Activated naive CD8-positive, alpha-beta T cell treated with anti-CD3 and anti-CD28 coated beads, Interleukin-2, amount 50 U/mL, for 24 hours (primary cell): ENCODE results near the gene MPC2.
A peak's percentile ranks its signal among the peaks of the same experiment; 100 is the strongest.

Experiments
- ATAC-seq: fragments of 150-1000 bp; cut with Tn5 transposase; one replicate; pipeline ENCODE4 v1.10.0; 2021
- DNase-seq: peaks from one replicate; pipeline ENCODE4 v3.0.0; 2021
- H3K27ac Mint-ChIP-seq: one replicate; pipeline ENCODE4 v1.8.0; 2021; ENCODE audit warnings: mild to moderate bottlenecking, mixed read lengths
- H3K27me3 Mint-ChIP-seq: one replicate; pipeline ENCODE4 v1.8.0; 2021; ENCODE audit warnings: mixed read lengths
- H3K36me3 Mint-ChIP-seq: one replicate; pipeline ENCODE4 v1.8.0; 2021; ENCODE audit warnings: low read depth, mixed read lengths
- H3K4me1 Mint-ChIP-seq: one replicate; pipeline ENCODE4 v1.8.0; 2021; ENCODE audit warnings: mixed read lengths
- H3K4me3 Mint-ChIP-seq: one replicate; pipeline ENCODE4 v1.8.0; 2021; ENCODE audit warnings: mild to moderate bottlenecking, moderate library complexity, mixed read lengths
- H3K9me3 Mint-ChIP-seq: one replicate; pipeline ENCODE4 v1.8.0; 2021; ENCODE audit warnings: mixed read lengths

MPC2 gene

DNA sequence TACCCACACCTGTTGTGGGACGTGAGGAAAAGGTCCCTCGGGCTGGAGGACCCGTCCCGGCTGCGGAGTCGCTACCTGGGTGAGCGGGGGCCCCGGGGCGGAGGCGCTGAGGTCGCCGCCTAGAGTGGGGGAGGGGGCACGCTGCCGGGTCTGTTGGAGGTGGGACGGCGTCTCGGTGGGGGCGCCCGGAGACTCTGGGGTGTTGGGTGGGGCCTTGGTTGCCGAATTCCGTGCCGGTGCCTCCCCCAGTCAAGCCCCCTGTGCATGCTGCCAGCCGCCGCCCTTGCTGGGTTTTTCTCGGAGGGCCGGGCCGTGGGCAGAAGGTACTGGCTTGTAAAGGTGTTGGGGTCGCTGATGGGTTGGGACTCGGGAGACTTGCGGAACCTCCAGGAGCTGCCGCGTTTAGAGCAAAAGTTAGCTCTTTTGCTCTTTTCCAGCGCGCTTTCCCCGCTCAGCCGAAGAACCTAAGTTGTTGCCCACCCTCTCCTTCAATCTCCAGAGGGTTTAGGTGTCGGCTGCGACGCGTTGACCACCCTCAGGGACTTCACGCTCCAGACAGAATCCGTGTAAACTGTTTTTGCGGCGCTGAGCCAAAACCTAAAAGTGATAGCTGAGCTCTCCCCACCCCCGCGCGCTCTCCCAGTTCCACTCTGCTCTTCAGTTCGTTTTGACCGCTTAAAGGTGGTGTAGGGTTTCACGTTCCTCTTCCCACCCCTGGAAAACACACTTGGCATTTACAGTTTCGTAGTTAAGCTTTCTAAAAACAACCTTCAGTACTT lies at the start of gene MPC2:
TSS of gene MPC2 (minus strand) at position 143 of the 779 bp plus-strand sequence. CDS start 1,231 bp downstream, outside the sequence.
- peaks cover 40% of the 10 kb centered on the region for H3K4me1 Mint-ChIP-seq
- H3K27me3 Mint-ChIP-seq: no peaks in the 10 kb centered on the region
- no peaks in the 10 kb centered on the region for H3K36me3 Mint-ChIP-seq
- peak within 1 kb of the TSS; percentile 90 for H3K4me3 Mint-ChIP-seq
- H3K27ac Mint-ChIP-seq: peak within 1 kb of the TSS; percentile 100
- peak; percentile 71 for DNase-seq
- H3K9me3 Mint-ChIP-seq: no peaks in the 10 kb centered on the region
- ATAC-seq: peak; percentile 7

DNA sequence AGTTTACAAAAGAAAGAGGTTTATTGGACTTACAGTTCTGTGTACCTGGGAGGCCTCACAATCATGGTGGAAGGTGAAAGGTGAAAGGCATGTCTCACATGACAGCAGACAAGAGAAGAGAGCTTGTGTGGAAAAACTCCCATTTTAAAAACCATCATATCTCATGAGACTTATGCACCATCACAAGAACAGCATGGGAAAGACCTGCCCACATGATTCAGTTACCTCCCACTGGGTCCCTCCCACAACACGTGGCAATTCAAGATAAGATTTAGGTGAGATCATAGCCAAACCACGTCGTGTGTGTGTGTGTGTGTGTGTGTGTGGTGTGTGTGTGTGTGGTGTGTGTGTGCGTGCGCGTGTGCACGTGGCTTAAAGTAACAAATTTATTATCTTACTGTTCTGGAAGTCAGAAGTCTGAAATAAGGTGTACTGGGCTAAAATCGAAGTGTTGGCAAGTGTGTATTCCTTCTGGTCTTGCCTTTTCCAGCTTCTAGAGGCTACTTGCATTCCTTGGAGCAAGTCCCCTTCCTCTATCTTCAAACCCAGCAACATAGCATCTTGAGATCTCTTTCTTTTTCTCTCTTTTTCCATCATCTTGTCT lies 48.1 kb upstream of the MPC2 start:
- H3K27me3 Mint-ChIP-seq: no peaks in the 10 kb centered on the region
- ATAC-seq (no peak), DNase-seq (peak; percentile 4)
- H3K27ac Mint-ChIP-seq: no peak overlapping the region
- H3K9me3 Mint-ChIP-seq: no peaks in the 10 kb centered on the region
- no peak overlapping the region for H3K4me3 Mint-ChIP-seq
- peaks cover 6% of the 10 kb centered on the region for H3K4me1 Mint-ChIP-seq
- H3K36me3 Mint-ChIP-seq: peaks cover 21% of the 10 kb centered on the region

DNA sequence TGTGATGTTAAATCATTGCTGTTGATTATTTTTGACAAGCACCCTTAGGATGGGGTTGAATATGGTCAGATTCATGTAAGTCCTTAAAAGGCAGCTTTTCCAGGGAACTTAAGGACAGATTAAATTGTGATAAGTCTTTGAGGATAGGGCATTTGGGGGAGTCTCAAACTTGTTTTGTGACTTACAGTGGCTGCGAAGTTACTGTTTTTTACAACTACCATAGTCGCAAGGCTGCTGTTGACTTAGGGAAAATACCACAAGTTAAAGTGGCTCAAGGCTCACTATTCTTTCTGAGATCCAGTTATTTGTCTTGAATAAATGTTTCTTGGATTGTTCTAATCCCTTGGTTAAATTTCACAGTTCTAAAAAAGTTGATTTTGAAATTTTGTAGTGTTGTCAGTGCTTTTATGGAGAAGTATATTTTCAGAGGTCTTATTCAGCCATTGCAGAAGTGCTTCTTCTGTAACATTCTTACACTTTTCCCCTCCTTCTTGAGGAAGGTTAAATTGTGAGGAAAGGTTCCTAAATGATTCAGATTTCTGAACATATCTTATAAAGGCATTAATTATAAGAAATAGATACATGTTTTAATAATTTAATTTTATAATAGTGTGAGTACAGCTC lies 47.0 kb upstream of the MPC2 start:
- no peaks in the 10 kb centered on the region for H3K27me3 Mint-ChIP-seq
- no peak for ATAC-seq
- peaks cover 25% of the 10 kb centered on the region for H3K36me3 Mint-ChIP-seq
- DNase-seq: no peak
- no peak overlapping the region for H3K4me3 Mint-ChIP-seq
- H3K4me1 Mint-ChIP-seq: peaks cover 6% of the 10 kb centered on the region
- no peak overlapping the region for H3K27ac Mint-ChIP-seq
- H3K9me3 Mint-ChIP-seq: no peaks in the 10 kb centered on the region

DNA sequence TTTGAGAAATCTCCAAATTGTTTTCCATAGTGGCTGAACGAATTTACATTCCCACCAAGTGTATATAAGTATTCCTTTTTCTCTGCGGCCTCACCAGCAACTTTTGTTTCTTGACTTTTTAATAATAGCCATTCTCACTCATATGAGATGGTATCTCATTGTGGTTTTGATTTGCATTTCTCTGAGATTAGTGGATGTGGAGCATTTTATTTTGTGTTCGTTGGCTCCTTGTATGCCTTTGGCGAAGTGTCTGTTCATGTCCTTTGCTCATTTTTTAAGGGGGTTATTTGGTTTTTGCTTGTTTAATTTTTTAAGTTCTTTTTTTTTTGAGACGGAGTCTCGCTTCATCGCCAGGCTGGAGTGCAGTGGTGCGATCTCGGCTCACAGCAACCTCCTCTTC lies 45.1 kb upstream of the MPC2 start:
- no peaks in the 10 kb centered on the region for H3K27me3 Mint-ChIP-seq
- H3K9me3 Mint-ChIP-seq: peaks cover 4% of the 10 kb centered on the region
- no peak for ATAC-seq
- H3K27ac Mint-ChIP-seq: no peak overlapping the region
- DNase-seq: no peak
- peaks cover 37% of the 10 kb centered on the region for H3K36me3 Mint-ChIP-seq
- H3K4me3 Mint-ChIP-seq: no peak overlapping the region
- H3K4me1 Mint-ChIP-seq: peaks cover 5% of the 10 kb centered on the region

DNA sequence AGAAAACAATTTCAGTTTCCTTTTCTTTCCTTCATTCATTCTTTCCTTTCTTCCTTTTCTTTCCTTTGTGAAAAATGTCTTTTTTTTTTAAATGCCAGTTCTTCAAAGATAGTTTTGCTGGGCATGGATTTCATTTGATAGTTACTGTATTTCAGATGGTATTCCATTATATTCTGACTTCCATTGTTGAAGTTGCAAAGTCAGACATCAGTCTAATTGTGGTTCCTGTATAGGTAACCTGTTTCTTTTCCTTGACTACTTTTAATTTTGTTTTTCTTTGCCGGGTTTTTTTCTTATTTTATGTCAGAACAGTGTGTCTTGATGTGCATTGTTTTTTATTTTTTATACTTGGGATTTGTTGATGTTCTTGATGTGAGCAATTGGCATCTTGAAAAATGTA lies 40.4 kb upstream of the MPC2 start:
- Mint-ChIP-seq H3K27me3 (no peaks in the 10 kb centered on the region), H3K4me3 (no peak overlapping the region), H3K4me1 (peaks cover 2% of the 10 kb centered on the region), H3K9me3 (peaks cover 4% of the 10 kb centered on the region), H3K27ac (no peak overlapping the region), H3K36me3 (peaks cover 41% of the 10 kb centered on the region)
- no peak for DNase-seq
- no peak for ATAC-seq

DNA sequence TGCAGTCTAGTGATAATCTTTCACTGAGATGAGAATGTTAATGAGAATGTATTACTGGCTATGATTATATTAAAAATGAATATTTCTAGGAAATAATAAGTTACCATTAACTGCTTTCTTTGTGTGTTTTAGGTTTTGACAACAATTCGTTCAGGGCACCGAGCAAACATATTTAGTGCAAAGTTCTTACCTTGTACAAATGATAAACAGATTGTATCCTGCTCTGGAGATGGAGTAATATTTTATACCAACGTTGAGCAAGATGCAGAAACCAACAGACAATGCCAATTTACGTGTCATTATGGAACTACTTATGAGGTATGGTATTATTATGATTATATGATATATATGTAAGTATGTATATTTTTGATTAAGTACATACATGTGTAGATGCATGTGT lies 37.8 kb upstream of the MPC2 start:
- no peak for ATAC-seq
- Mint-ChIP-seq H3K4me3 (no peak overlapping the region), H3K9me3 (peaks cover 4% of the 10 kb centered on the region), H3K27me3 (no peaks in the 10 kb centered on the region), H3K4me1 (peaks cover 2% of the 10 kb centered on the region), H3K36me3 (peaks cover 33% of the 10 kb centered on the region), H3K27ac (no peak overlapping the region)
- DNase-seq: no peak

DNA sequence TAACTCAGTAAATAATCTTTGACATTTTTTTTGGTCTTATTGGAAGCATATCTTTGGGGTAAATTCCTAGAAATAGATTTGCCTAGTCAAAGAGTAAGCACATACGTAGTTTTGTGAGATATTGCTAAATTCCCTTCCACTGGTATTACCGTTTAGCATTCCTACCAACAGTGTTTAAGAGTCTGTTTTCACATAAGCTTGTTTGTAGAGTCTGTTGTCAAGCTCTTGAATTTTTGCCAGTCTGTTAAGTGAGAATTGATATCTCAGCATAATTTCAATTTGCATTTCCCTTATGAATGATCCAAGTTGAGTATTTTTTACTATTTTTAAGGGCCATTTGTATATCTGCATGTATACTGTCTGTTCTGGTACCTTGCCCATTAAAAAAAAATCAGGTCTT lies 37.0 kb upstream of the MPC2 start:
- Mint-ChIP-seq H3K27ac (no peak overlapping the region), H3K9me3 (peaks cover 4% of the 10 kb centered on the region), H3K4me3 (no peak overlapping the region), H3K36me3 (peaks cover 28% of the 10 kb centered on the region), H3K27me3 (no peaks in the 10 kb centered on the region), H3K4me1 (peaks cover 2% of the 10 kb centered on the region)
- ATAC-seq: no peak
- no peak for DNase-seq

DNA sequence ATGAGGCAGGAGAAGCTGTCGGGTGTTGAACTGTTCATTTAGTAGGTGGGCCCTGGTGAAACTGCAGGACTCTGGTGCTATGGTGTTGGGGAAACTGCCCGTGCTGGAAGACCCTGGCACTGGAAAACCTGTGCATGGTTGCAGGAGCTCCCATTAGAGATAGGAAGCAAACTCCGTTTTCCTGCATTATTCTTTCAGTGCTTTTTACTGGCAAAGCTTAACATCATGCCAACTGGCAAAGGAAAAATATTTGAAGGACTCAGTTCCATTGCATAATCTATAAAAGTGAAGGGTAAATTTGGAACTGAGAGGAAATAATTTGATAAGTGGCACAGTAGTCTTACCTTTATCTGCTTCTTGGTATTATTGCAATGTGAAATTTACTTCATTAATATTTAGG lies 31.7 kb upstream of the MPC2 start:
- Mint-ChIP-seq H3K27me3 (no peaks in the 10 kb centered on the region), H3K36me3 (peaks cover 6% of the 10 kb centered on the region), H3K27ac (no peak overlapping the region), H3K4me3 (no peak overlapping the region), H3K9me3 (no peaks in the 10 kb centered on the region), H3K4me1 (peaks cover 3% of the 10 kb centered on the region)
- DNase-seq (no peak), ATAC-seq (no peak)

DNA sequence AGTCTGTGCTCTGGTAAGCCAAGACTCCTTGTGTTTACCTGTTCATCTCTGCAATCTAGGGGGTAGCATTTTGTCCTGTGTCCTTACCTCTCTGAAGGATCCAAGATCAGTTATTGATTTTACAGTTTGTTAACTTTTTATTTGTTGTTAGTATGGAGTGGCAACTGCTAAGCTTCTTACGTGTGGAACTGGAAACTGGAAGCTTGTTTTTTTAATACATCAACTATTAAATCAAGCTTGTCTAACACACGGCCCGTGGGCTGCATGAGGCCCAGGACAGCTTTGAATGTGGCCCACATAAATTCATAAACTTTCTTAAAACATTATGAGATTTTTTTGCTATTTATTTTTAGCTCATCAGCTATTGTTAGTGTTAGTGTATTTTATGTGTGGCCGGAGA lies 29.2 kb upstream of the MPC2 start:
- DNase-seq: no peak
- ATAC-seq: no peak
- no peaks in the 10 kb centered on the region for H3K27me3 Mint-ChIP-seq
- no peak overlapping the region for H3K27ac Mint-ChIP-seq
- peaks cover 9% of the 10 kb centered on the region for H3K36me3 Mint-ChIP-seq
- H3K4me3 Mint-ChIP-seq: no peak overlapping the region
- no peaks in the 10 kb centered on the region for H3K9me3 Mint-ChIP-seq
- H3K4me1 Mint-ChIP-seq: peaks cover 5% of the 10 kb centered on the region

DNA sequence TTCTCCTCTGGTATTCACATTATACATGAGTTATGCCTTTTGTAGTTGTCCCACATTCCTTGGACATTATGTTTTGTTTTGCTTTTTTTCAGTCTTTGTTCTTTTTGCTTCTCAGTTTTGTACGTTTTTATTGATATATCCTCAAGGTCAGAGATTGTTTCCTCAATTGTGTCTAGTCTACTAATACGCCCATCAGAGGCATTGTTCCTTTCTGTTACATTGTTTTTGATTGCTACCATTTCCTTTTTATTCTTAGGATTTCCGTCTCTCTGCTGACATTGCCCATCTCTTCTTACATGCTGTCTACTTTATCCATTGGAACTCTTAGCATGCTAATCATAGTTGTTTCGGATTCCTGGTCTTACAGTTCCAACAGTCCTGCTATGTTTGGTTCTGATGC lies 27.8 kb upstream of the MPC2 start:
- H3K27me3 Mint-ChIP-seq: no peaks in the 10 kb centered on the region
- ATAC-seq (no peak), DNase-seq (no peak)
- H3K4me1 Mint-ChIP-seq: peaks cover 5% of the 10 kb centered on the region
- H3K9me3 Mint-ChIP-seq: no peaks in the 10 kb centered on the region
- peaks cover 13% of the 10 kb centered on the region for H3K36me3 Mint-ChIP-seq
- no peak overlapping the region for H3K27ac Mint-ChIP-seq
- H3K4me3 Mint-ChIP-seq: no peak overlapping the region

DNA sequence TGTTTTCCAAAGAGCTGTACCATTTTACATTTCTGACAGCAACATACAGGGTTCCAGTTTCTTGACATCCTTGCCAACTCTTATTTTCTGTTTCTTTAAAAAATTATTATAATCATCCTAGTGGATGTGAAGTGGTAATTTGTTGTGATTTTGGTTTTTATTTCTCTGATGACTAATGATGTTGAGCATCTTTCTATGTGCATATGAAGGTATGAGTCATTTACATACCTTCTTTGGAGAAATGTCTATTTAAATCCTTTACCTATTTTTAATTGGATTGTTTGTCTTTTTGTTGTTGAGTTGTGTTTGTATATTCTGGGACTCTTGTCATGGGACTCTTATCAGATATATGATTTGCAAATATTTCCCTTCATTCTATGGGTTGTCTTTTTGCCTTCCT lies 20.8 kb upstream of the MPC2 start:
- no peaks in the 10 kb centered on the region for H3K27me3 Mint-ChIP-seq
- H3K36me3 Mint-ChIP-seq: peaks cover 34% of the 10 kb centered on the region
- H3K27ac Mint-ChIP-seq: no peak overlapping the region
- no peak for ATAC-seq
- peaks cover 17% of the 10 kb centered on the region for H3K4me1 Mint-ChIP-seq
- no peaks in the 10 kb centered on the region for H3K9me3 Mint-ChIP-seq
- DNase-seq: no peak
- H3K4me3 Mint-ChIP-seq: no peak overlapping the region

DNA sequence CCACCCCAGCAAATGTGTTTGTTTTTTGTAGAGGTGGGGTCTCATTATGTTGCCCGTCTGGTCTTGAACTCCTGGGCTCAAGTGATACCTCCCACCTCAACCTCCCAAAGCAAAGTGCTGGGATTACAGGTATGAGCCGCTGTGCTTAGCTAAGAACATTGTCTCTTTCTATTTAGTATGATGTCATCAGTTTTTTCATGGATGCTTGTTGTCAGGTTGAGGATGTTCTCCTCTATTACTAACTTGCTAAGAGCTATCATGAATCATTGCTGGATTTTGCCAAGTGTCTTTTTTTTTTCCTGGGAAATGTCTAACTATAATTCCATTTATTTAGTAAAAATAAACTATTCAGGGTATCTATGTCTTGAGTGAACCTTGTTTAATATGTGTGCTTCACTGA lies 19.0 kb upstream of the MPC2 start:
- H3K4me3 Mint-ChIP-seq: no peak overlapping the region
- no peak overlapping the region for H3K27ac Mint-ChIP-seq
- no peak for ATAC-seq
- no peaks in the 10 kb centered on the region for H3K9me3 Mint-ChIP-seq
- no peaks in the 10 kb centered on the region for H3K27me3 Mint-ChIP-seq
- peaks cover 18% of the 10 kb centered on the region for H3K4me1 Mint-ChIP-seq
- no peak for DNase-seq
- H3K36me3 Mint-ChIP-seq: peaks cover 34% of the 10 kb centered on the region

DNA sequence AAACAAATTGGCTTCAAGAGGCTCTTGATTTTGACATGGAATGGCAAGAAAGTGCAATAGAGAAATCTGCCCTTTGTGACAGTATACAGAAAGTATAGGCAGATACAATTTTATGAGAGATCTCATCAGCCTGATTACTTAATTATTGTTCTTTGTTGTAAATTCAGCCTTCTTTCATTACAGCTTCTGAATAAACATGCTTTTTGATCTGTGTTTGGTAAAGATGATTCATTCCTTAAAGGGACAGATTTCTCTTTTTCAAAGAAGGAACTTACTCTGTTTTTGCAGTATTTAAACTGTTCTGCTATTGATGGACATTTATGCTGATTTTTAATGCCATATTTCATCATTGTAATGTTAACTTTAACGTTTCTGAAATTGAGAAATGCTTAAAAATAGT lies 13.7 kb upstream of the MPC2 start:
- Mint-ChIP-seq H3K9me3 (no peaks in the 10 kb centered on the region), H3K4me1 (peaks cover 28% of the 10 kb centered on the region), H3K27ac (no peak overlapping the region), H3K36me3 (peaks cover 26% of the 10 kb centered on the region), H3K4me3 (no peak overlapping the region), H3K27me3 (no peaks in the 10 kb centered on the region)
- ATAC-seq (no peak), DNase-seq (no peak)

DNA sequence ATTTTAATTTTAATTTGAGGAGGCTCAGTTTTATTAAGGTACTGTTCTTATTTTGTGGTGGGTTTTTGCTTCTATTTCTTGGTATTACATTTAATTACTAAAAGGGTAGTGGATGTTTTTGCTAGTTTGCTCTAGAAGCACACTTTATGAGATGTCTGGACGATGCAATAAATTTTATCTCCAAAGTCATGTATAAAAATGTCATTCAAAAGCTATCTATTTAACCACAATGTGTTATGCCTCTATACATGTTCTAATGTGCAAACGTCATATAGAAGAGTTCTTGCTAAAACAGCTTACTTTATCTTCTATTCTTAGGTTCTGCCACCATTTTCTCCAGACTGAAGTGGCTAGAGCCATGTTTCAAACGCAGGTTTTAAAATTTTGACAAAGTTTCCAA lies 12.9 kb upstream of the MPC2 start:
- H3K27ac Mint-ChIP-seq: no peak overlapping the region
- H3K4me3 Mint-ChIP-seq: no peak overlapping the region
- peaks cover 32% of the 10 kb centered on the region for H3K4me1 Mint-ChIP-seq
- ATAC-seq: no peak
- H3K36me3 Mint-ChIP-seq: peaks cover 18% of the 10 kb centered on the region
- no peaks in the 10 kb centered on the region for H3K9me3 Mint-ChIP-seq
- DNase-seq: no peak
- no peaks in the 10 kb centered on the region for H3K27me3 Mint-ChIP-seq

DNA sequence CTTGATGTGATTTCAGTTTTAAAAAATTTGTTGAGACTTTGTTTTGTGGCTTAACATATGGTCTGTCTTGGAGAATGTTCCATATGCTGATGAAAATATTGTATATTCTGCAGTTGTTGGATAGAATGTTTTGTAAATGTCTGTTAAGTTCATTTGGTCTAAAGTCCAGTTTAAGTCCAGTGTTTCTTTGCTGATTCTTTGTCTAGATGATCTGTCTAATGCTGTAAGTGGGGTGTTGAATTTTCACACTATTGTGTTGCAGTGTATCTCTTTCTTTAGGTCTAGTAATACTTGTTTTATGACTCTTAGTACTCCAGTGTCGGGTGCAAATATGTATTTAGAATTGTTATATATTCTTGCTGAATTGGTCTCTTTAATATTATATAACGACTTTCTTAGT lies 10.9 kb upstream of the MPC2 start:
- no peak overlapping the region for H3K27ac Mint-ChIP-seq
- DNase-seq (no peak), ATAC-seq (no peak)
- H3K36me3 Mint-ChIP-seq: peaks cover 14% of the 10 kb centered on the region
- H3K4me1 Mint-ChIP-seq: peaks cover 34% of the 10 kb centered on the region
- H3K4me3 Mint-ChIP-seq: no peak overlapping the region
- no peaks in the 10 kb centered on the region for H3K27me3 Mint-ChIP-seq
- no peaks in the 10 kb centered on the region for H3K9me3 Mint-ChIP-seq
